OCI-LY3 (cell line): ENCODE measurements around the gene CBFA2T2.

ENCODE experiments used
- H2AFZ ChIP-seq: fragments of 200-600, 300-600 bp; shearing (Covaris generic); 2 replicates; pipeline ENCODE4 v1.6.0; 2014; ENCODE audit warnings: antibody characterized with exemption, low read depth, low read length
- H3K27ac ChIP-seq: fragments of 200-600, 300-600 bp; sonication (generic); 2 replicates; pipeline ENCODE4 v1.5.1; 2014; ENCODE audit warnings: mild to moderate bottlenecking, low read length, moderate library complexity, mixed read lengths
- H3K27me3 ChIP-seq: fragments of 200-600, 300-600 bp; sonication (generic); 2 replicates; pipeline ENCODE4 v1.6.1; 2014; ENCODE audit warnings: low read depth, low read length, mixed read lengths
- H3K36me3 ChIP-seq: fragments of 200-600, 300-600 bp; sonication (generic); replicated peaks from 2 replicates; pipeline ENCODE3; 2014; ENCODE audit warnings: low read depth, low read length, mixed read lengths
- H3K4me1 ChIP-seq: fragments of 300-600, 200-600 bp; sonication (generic); 2 replicates; pipeline ENCODE4 v1.6.1; 2014; ENCODE audit warnings: low read length, mixed read lengths
- H3K4me2 ChIP-seq: fragments of 200-600, 300-600 bp; sonication (generic); 2 replicates; pipeline ENCODE4 v1.6.1; 2014; ENCODE audit warnings: low read length, mixed read lengths
- H3K4me3 ChIP-seq: fragments of 300-600, 200-600 bp; sonication (generic); 2 replicates; pipeline ENCODE4 v1.5.1; 2014; ENCODE audit warnings: antibody characterized with exemption, mild to moderate bottlenecking, low read length, moderate library complexity
- H3K79me2 ChIP-seq: fragments of 300-600, 200-600 bp; shearing (Covaris generic); 2 replicates; pipeline ENCODE4 v1.6.1; 2014; ENCODE audit warnings: mild to moderate bottlenecking, low read length, mixed read lengths
- H3K9ac ChIP-seq: fragments of 300-600, 200-600 bp; shearing (Covaris generic); 2 replicates; pipeline ENCODE4 v1.6.0; 2014; ENCODE audit warnings: mild to moderate bottlenecking, low read length, moderate library complexity
- H3K9me3 ChIP-seq: fragments of 200-600, 300-600 bp; shearing (Covaris generic); 2 replicates; pipeline ENCODE4 v1.6.1; 2014; ENCODE audit warnings: low read length, mixed read lengths; ENCODE audit not compliant: insufficient read depth
- H4K20me1 ChIP-seq: fragments of 200-600, 300-600 bp; sonication (generic); 2 replicates; pipeline ENCODE4 v1.6.1; 2016; ENCODE audit warnings: low read length, mixed read lengths; ENCODE audit not compliant: insufficient read depth
- EZH2phosphoT487 ChIP-seq: fragments of 200-600 bp; shearing (Covaris generic); IDR thresholded peaks from 2 replicates; pipeline ENCODE4 v1.6.1; 2018; ENCODE audit warnings: antibody characterized with exemption, mixed run types, low read depth
- TF ChIP-seq, protein P1 (sequence below): fragments of 200-600, 300-600 bp; sonication (generic); IDR thresholded peaks from 2 replicates; pipeline ENCODE4 v1.5.1; 2014; ENCODE audit warnings: antibody characterized with exemption, low read length, low read depth

The CBFA2T2 gene

DNA sequence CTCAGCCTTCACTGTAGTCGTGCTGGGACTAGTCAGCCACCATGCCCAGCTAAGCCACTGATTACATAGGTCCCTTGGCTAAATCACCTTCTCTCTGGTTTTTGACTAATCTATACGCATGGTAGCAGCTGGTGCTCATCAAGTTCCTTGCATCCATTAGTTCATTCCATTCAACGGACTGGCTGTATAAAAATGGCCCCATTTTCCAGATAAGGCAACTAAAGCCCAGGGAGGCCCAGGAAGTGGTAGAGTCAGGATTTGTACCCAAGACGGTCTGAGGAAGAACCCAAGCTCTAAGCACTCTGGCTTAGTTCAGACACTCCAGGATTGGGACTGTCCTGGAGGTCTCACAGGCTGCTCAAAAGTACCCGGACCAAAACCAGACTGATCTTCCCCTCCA is 191.4 kb downstream of the CBFA2T2 start:
- H3K27me3 ChIP-seq, result no peaks in the 10 kb centered on the region
- no peak overlapping the region for H3K9ac ChIP-seq
- H3K9me3 ChIP-seq, result no peaks in the 10 kb centered on the region
- H3K79me2 ChIP-seq, result peaks cover 64% of the 10 kb centered on the region
- H3K4me3 ChIP-seq, result no peak overlapping the region
- no peak for TF ChIP-seq EZH2phosphoT487
- TF ChIP-seq, protein P1, sequence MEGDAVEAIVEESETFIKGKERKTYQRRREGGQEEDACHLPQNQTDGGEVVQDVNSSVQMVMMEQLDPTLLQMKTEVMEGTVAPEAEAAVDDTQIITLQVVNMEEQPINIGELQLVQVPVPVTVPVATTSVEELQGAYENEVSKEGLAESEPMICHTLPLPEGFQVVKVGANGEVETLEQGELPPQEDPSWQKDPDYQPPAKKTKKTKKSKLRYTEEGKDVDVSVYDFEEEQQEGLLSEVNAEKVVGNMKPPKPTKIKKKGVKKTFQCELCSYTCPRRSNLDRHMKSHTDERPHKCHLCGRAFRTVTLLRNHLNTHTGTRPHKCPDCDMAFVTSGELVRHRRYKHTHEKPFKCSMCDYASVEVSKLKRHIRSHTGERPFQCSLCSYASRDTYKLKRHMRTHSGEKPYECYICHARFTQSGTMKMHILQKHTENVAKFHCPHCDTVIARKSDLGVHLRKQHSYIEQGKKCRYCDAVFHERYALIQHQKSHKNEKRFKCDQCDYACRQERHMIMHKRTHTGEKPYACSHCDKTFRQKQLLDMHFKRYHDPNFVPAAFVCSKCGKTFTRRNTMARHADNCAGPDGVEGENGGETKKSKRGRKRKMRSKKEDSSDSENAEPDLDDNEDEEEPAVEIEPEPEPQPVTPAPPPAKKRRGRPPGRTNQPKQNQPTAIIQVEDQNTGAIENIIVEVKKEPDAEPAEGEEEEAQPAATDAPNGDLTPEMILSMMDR, result no peak
- H3K4me1 ChIP-seq, result peaks cover 13% of the 10 kb centered on the region
- no peak overlapping the region for H3K27ac ChIP-seq
- peaks cover 58% of the 10 kb centered on the region for H3K36me3 ChIP-seq
- no peak overlapping the region for H2AFZ ChIP-seq
- H4K20me1 ChIP-seq, result peaks cover 83% of the 10 kb centered on the region
- no peak overlapping the region for H3K4me2 ChIP-seq

DNA sequence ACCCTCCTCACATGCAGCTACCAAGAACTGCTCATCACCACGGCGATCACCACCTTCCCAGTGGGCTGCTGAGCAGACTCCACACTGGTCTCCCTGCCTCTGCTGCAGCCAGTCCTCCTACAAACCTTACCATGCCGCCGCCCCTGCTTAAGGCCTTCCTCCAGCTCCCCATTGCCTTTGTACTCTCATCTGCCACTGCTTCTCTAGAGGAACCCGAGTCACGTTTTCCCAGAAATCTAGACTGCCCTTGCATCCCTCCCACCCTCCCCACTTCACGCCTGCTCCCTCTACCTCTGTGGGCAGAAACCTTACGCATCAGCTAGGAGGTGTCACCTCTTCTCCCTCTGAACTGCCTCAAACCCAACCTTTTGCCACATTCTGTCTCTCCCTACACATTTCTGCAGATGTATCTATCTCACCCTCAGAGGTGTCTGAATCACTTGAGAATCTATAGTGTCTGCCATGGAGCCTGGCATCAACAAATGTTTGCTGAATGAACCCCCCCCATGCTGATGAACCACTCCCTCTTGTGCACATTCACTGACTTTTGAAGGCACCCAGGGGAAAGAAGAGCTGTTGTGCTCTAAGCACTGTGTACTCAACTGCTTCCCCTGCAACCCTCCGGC is 191.9 kb downstream of the CBFA2T2 start:
- no peak overlapping the region for H2AFZ ChIP-seq
- H3K9ac ChIP-seq, result no peak overlapping the region
- H3K27ac ChIP-seq, result no peak overlapping the region
- peaks cover 54% of the 10 kb centered on the region for H3K36me3 ChIP-seq
- H3K4me2 ChIP-seq, result no peak overlapping the region
- peaks cover 16% of the 10 kb centered on the region for H3K4me1 ChIP-seq
- peaks cover 81% of the 10 kb centered on the region for H4K20me1 ChIP-seq
- no peaks in the 10 kb centered on the region for H3K9me3 ChIP-seq
- peaks cover 64% of the 10 kb centered on the region for H3K79me2 ChIP-seq
- no peaks in the 10 kb centered on the region for H3K27me3 ChIP-seq
- TF ChIP-seq EZH2phosphoT487, result no peak
- TF ChIP-seq, protein P1, result no peak
- no peak overlapping the region for H3K4me3 ChIP-seq

DNA sequence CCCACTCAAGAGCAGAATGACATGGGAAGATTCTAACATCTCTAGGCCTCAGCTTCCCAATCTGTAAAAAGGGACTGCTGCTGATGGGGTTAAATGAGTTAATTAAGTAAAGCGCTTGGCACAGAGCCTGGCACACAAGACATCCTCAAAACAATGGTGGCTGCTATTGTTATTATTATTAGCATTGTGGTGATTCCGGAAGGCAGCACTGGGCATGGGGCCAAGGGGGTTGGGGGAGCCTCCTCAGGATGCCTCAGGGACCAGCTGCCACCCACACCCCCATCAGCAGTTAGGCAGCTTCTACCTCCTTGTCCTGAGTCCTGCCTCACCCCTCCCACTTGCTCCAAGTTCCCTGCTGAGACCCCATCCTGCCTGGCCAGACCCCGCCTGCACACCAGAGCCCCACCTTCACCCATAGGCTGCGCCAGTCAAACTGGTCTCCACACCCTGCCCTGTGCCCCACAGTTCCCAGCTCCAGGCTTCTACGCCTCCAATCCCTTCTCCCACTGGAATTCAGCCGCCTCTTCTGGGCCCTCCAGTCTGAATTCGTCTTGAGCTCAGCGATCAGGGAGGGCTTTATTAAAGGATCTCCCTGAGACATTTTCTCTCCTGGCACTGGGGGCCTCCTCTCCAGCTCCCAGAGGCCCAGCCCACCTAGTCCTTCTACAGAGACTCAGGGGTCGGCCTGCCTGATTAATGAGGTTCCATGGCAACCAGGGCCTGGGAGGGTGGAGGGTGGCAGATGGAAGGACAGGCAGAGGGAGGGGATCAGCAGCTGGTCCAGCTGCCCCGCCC is 194.8 kb downstream of the CBFA2T2 start:
- Histone ChIP-seq H4K20me1 (peaks cover 53% of the 10 kb centered on the region), H3K36me3 (peaks cover 33% of the 10 kb centered on the region), H3K4me1 (peaks cover 40% of the 10 kb centered on the region), H3K9ac (peak overlapping the region; percentile 96), H3K27ac (peak overlapping the region; percentile 89), H3K9me3 (no peaks in the 10 kb centered on the region), H3K79me2 (peaks cover 63% of the 10 kb centered on the region), H3K4me2 (peak overlapping the region; percentile 98), H3K4me3 (peak overlapping the region; percentile 96), H3K27me3 (no peaks in the 10 kb centered on the region), H2AFZ (no peak overlapping the region)
- TF ChIP-seq, protein P1, result no peak
- TF ChIP-seq EZH2phosphoT487, result no peak

DNA sequence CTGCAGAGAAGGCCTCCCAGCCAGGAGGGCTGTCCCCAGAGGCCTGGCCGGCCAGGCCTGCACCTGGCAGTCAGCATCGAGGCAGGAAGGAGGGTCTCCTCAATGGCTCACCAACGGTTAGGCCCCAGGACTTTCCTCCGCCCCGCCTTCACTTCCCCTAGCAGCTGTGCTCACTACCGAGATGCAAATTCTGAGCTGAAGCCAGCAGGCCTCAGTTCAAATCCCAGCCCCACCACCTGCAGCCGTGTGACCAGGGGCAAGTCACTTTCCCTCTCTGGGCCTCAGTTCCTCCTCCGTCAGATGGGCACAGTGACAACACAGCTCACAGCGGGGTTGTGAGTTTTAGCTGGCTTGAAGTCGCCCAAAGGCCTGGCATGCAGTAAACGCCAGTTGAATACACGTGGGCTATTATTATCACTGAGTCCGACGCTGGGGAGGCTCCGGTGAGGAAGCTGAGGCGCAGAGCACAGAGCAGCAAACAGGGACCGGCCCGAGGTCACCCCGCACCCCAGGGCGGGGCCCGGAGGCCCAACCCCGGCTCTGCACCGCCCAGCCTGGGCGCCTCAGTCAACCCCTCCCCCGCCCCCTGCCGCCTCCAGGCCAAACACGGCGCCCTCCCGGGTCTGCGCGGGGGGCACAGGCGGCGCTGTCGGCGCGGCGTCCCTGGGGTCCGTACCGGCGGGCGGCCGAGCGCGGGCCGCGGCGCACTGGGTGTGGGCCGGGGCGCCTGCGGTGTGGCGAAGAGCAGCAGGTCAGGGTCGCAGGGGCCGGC is 195.6 kb downstream of the CBFA2T2 start:
- H3K27ac ChIP-seq, result peak overlapping the region; percentile 89

More for the DNA sequence above, 195.6 kb downstream of the CBFA2T2 start:
- H3K79me2 ChIP-seq, result peaks cover 55% of the 10 kb centered on the region
- H3K36me3 ChIP-seq, result peaks cover 25% of the 10 kb centered on the region
- H3K4me1 ChIP-seq, result peaks cover 45% of the 10 kb centered on the region
- no peak for TF ChIP-seq EZH2phosphoT487
- TF ChIP-seq, protein P1, result no peak
- H3K4me2 ChIP-seq, result peak overlapping the region; percentile 98
- peak overlapping the region; percentile 96 for H3K4me3 ChIP-seq
- no peaks in the 10 kb centered on the region for H3K9me3 ChIP-seq
- no peaks in the 10 kb centered on the region for H3K27me3 ChIP-seq
- H2AFZ ChIP-seq, result no peak overlapping the region
- H4K20me1 ChIP-seq, result peaks cover 45% of the 10 kb centered on the region
- peak overlapping the region; percentile 96 for H3K9ac ChIP-seq
